ENCODE measurements around the gene MSANTD1.

The MSANTD1 gene

GRCh38 chr4:3304831-3305609 lies 56.1 kb downstream of the MSANTD1 start:
- Mint-ChIP-seq H3K27ac (no peak overlapping the region), H3K27me3 (peaks cover 22% of the 10 kb centered on the region), H3K9me3 (no peaks in the 10 kb centered on the region), H3K36me3 (ENCODE audit: low read depth) (no peaks in the 10 kb centered on the region), H3K4me1 (ENCODE audit: low read depth) (peaks cover 40% of the 10 kb centered on the region), H3K4me3 (no peak overlapping the region)
- intact Hi-C loops (cut with micrococcal nuclease), result no loop called here

GRCh38 chr4:3305610-3306371 lies 56.8 kb downstream of the MSANTD1 start:
- peaks cover 22% of the 10 kb centered on the region for H3K27me3 Mint-ChIP-seq
- no peaks in the 10 kb centered on the region for H3K9me3 Mint-ChIP-seq
- intact Hi-C loops (cut with micrococcal nuclease), result no loop called here
- no peaks in the 10 kb centered on the region for H3K36me3 Mint-ChIP-seq (ENCODE audit: low read depth)
- H3K4me3 Mint-ChIP-seq, result no peak overlapping the region
- H3K4me1 Mint-ChIP-seq (ENCODE audit: low read depth), result peaks cover 40% of the 10 kb centered on the region
- H3K27ac Mint-ChIP-seq, result no peak overlapping the region
